SK-N-SH (cell line): ENCODE measurements around the gene AREL1. TPM values are rescaled to one million over a fixed set of nuclear protein-coding genes. Genes with fewer than 3 reads are reported as not detected.
A peak's percentile ranks its signal among the peaks of the same experiment; 100 is the strongest.

Source experiments
- CTCF ChIA-PET: fragments of 300-600, 350-600 bp; formaldehyde crosslinking; extraction: SDS; loops from one replicate; lab custom pipeline; 2021; lab: Yijun Ruan, JAX
- POLR2A ChIA-PET: fragments of 350-600 bp; sonication (Branson Sonifier 250); formaldehyde crosslinking; extraction: SDS; loops from one replicate; lab custom pipeline; 2020; ENCODE audit warnings: antibody characterized with exemption, inconsistent platforms; lab: Yijun Ruan, JAX
- DNase-seq: peaks from one replicate; pipeline ENCODE4 v3.0.0; 2012
- H2AFZ ChIP-seq: fragments of 200-600 bp; sonication (generic); 2 replicates; pipeline ENCODE4 v1.8.1; 2016; ENCODE audit warnings: antibody characterized with exemption, mild to moderate bottlenecking, low read depth
- H3F3A ChIP-seq: fragments of 200-600 bp; sonication (generic); replicated peaks from 2 replicates; pipeline ENCODE3; 2016; ENCODE audit warnings: antibody characterized with exemption, mild to moderate bottlenecking; ENCODE audit not compliant: insufficient read depth
- H3K27ac ChIP-seq, 2 experiments: fragments of 200-500 bp in 1 of 2; fragments of 200-600 bp in 1 of 2; sonication (Bioruptor generic) in 1 of 2; sonication (generic), shearing (Covaris generic) in 1 of 2; 2 replicates each; pipeline versions ENCODE4 v1.5.1 to v1.6.1; 2014 to 2016; ENCODE audit warnings: low read depth in 2 of 2, inconsistent platforms in 1 of 2, low read length in 1 of 2, mild to moderate bottlenecking in 1 of 2, mixed read lengths in 1 of 2
- H3K27me3 ChIP-seq: fragments of 200-600 bp; sonication (generic), shearing (Covaris generic); 2 replicates; pipeline ENCODE4 v1.6.1; 2016; ENCODE audit warnings: mixed run types; ENCODE audit not compliant: insufficient read depth
- H3K36me3 ChIP-seq, 2 experiments: fragments of 200-500 bp in 1 of 2; fragments of 200-600 bp in 1 of 2; sonication (Bioruptor generic) in 1 of 2; sonication (generic) in 1 of 2; replicated peaks in 1 of 2; 2 replicates each; pipeline versions ENCODE3 to v1.5.1; 2014 to 2016; ENCODE audit warnings: low read length in 1 of 2, mild to moderate bottlenecking in 1 of 2; ENCODE audit not compliant: insufficient read depth in 2 of 2, control insufficient read depth in 1 of 2
- H3K4me1 ChIP-seq, 2 experiments: fragments of 200-500 bp in 1 of 2; fragments of 200-600 bp in 1 of 2; sonication (Bioruptor generic) in 1 of 2; sonication (generic), shearing (Covaris generic) in 1 of 2; 2 replicates each; pipeline versions ENCODE4 v1.5.1 to v1.6.1; 2014 to 2016; ENCODE audit warnings: low read depth in 1 of 2, low read length in 1 of 2, mixed run types in 1 of 2; ENCODE audit not compliant: insufficient read depth in 2 of 2, control insufficient read depth in 1 of 2
- H3K4me2 ChIP-seq: fragments of 200-600 bp; sonication (generic), shearing (Covaris generic); 2 replicates; pipeline ENCODE4 v1.6.1; 2017; ENCODE audit warnings: mixed run types
- H3K4me3 ChIP-seq, 2 experiments: fragments of 200-500 bp in 1 of 2; fragments of 200-600 bp in 1 of 2; sonication (Bioruptor generic) in 1 of 2; sonication (generic), shearing (Covaris generic) in 1 of 2; 2 replicates each; pipeline versions ENCODE4 v1.5.1 to v1.8.1; 2014 to 2016; ENCODE audit warnings: low read depth in 2 of 2, inconsistent platforms in 1 of 2, low read length in 1 of 2, mild to moderate bottlenecking in 1 of 2, mixed read lengths in 1 of 2, moderate library complexity in 1 of 2
- H3K79me2 ChIP-seq: fragments of 200-600 bp; sonication (generic); 2 replicates; pipeline ENCODE4 v1.8.1; 2017; ENCODE audit warnings: mild to moderate bottlenecking; ENCODE audit not compliant: insufficient read depth
- H3K9ac ChIP-seq: fragments of 200-600 bp; sonication (generic); 2 replicates; pipeline ENCODE4 v1.6.1; 2017; ENCODE audit warnings: mixed run types
- H3K9me2 ChIP-seq: fragments of 200-600 bp; sonication (generic); 2 replicates; pipeline ENCODE4 v1.6.1; 2017; ENCODE audit warnings: mixed run types
- H3K9me3 ChIP-seq: fragments of 200-600 bp; sonication (generic); 2 replicates; pipeline ENCODE4 v1.6.1; 2017; ENCODE audit warnings: mixed run types, mild to moderate bottlenecking, moderate library complexity
- H4K20me1 ChIP-seq: fragments of 200-600 bp; sonication (generic); 2 replicates; pipeline ENCODE4 v1.6.1; 2017; ENCODE audit warnings: mild to moderate bottlenecking, mixed run types; ENCODE audit not compliant: insufficient read depth
- CHD2 ChIP-seq: fragments of 150-350 bp; IDR thresholded peaks from 2 replicates; pipeline ENCODE4 v1.6.1; 2018; ENCODE audit warnings: low read length; ENCODE audit not compliant: partially characterized antibody
- EP300 ChIP-seq, 2 experiments: IDR thresholded peaks; 2 replicates each; pipeline versions ENCODE4 v1.4.0 to v1.6.1; 2012; ENCODE audit warnings: borderline replicate concordance in 1 of 2, low read depth in 1 of 2, low read length in 1 of 2
- FOXJ3 ChIP-seq: sonication (generic); formaldehyde crosslinking; IDR thresholded peaks from 2 replicates; pipeline ENCODE4 v1.5.1; 2020; ENCODE audit warnings: mild to moderate bottlenecking, missing genetic modification reagents
- FOXM1 ChIP-seq: IDR thresholded peaks from 2 replicates; pipeline ENCODE4 v1.4.0; 2012; ENCODE audit warnings: low read depth, mild to moderate bottlenecking
- JUND ChIP-seq: IDR thresholded peaks from 2 replicates; pipeline ENCODE4 v1.4.0; 2012
- MEF2A ChIP-seq: IDR thresholded peaks from 2 replicates; pipeline ENCODE4 v1.4.0; 2012; ENCODE audit warnings: low read depth, borderline replicate concordance
- RCOR1 ChIP-seq: fragments of 150-350 bp; IDR thresholded peaks from 2 replicates; pipeline ENCODE4 v1.6.1; 2017; ENCODE audit warnings: antibody characterized with exemption, low read length
- RXRA ChIP-seq: IDR thresholded peaks from 2 replicates; pipeline ENCODE4 v1.4.0; 2012; ENCODE audit warnings: low read depth, mild to moderate bottlenecking, borderline replicate concordance
- SMC3 ChIP-seq: IDR thresholded peaks from 2 replicates; pipeline ENCODE4 v1.6.1; 2012; ENCODE audit warnings: low read depth, low read length, improper control_type of control experiment
- TAF1 ChIP-seq: IDR thresholded peaks from 2 replicates; pipeline ENCODE4 v1.6.1; 2012; ENCODE audit warnings: low read depth, mild to moderate bottlenecking, low read length, moderate library complexity, borderline replicate concordance
- TCF12 ChIP-seq: IDR thresholded peaks from 2 replicates; pipeline ENCODE4 v1.4.0; 2012
- YY1 ChIP-seq: IDR thresholded peaks from 2 replicates; pipeline ENCODE4 v1.4.0; 2012; ENCODE audit warnings: low read depth, mild to moderate bottlenecking
- WGBS: methylation state at CpG from one replicate; pipeline ENCODE4 v1.1.6; 2017; ENCODE audit warnings: low lambda C conversion rate; 5-methylcytosine and 5-hydroxymethylcytosine counted together
- polyA plus RNA-seq, 3 experiments: library from polyadenylated mRNA; depleted of rRNA; stranded (reverse); fragments of >200 nt; gene quantifications; 2 replicates each; pipeline ENCODE4 v1.2.3, GENCODE V29; 2012
- TF ChIP-seq, protein P1 (sequence below): IDR thresholded peaks from 2 replicates; pipeline ENCODE4; 2012

The AREL1 gene
- polyA plus RNA-seq, 1 of the 3 experiments (the other 2 are of a cell fraction): 35.1 TPM

- Histone ChIP-seq H3K36me3 (peaks cover 73 to 77% of the 10 kb centered on the region in 2 experiments), H3K4me1 (peaks cover 0 to 25% of the 10 kb centered on the region in 2 experiments; a peak in 2 of 4 replicates), H3K9ac (no peak overlapping the region), H4K20me1 (no peaks in the 10 kb centered on the region), H3K4me2 (no peak overlapping the region), H3K9me2 (no peaks in the 10 kb centered on the region), H3K27me3 (no peaks in the 10 kb centered on the region), H3F3A (peaks cover 43% of the 10 kb centered on the region), H2AFZ (no peak overlapping the region), H3K9me3 (no peaks in the 10 kb centered on the region), H3K4me3 (no peak overlapping the region), H3K27ac (peak overlapping the region in 1 of 2 experiments; percentile 85; a peak in 1 of 4 replicates), H3K79me2 (no peaks in the 10 kb centered on the region)
- POLR2A ChIA-PET: no interaction called here
- WGBS: 85% methylated on average over 1 of the region's 1 CpG
- TF ChIP-seq TAF1 (no peak), RCOR1 (no peak), YY1 (no peak), FOXM1 (no peak), SMC3 (no peak)
- TF ChIP-seq, protein P1, sequence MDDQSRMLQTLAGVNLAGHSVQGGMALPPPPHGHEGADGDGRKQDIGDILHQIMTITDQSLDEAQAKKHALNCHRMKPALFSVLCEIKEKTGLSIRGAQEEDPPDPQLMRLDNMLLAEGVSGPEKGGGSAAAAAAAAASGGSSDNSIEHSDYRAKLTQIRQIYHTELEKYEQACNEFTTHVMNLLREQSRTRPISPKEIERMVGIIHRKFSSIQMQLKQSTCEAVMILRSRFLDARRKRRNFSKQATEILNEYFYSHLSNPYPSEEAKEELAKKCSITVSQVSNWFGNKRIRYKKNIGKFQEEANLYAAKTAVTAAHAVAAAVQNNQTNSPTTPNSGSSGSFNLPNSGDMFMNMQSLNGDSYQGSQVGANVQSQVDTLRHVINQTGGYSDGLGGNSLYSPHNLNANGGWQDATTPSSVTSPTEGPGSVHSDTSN: no peak
- DNase-seq: no peak
- CTCF ChIA-PET: interaction anchor here (0.6 kb wide), 1 partner anchor 9 kb away, joined by 3 read pairs; no protein-coding TSS in a partner anchor
Observed at GRCh38 chr14:74669256-74669655, 43.6 kb downstream of the AREL1 start.

- DNase-seq: no peak
- Histone ChIP-seq H3F3A (peaks cover 31% of the 10 kb centered on the region), H3K9me2 (no peaks in the 10 kb centered on the region), H4K20me1 (no peaks in the 10 kb centered on the region), H3K36me3 (peaks cover 66 to 81% of the 10 kb centered on the region in 2 experiments), H3K4me1 (peaks cover 0 to 25% of the 10 kb centered on the region in 2 experiments; a peak in 2 of 4 replicates), H3K4me3 (no peak overlapping the region), H3K27ac (peak overlapping the region in 1 of 2 experiments; percentile 85; a peak in 2 of 4 replicates), H3K79me2 (no peaks in the 10 kb centered on the region), H3K27me3 (no peaks in the 10 kb centered on the region), H3K4me2 (no peak overlapping the region), H3K9me3 (no peaks in the 10 kb centered on the region), H2AFZ (no peak overlapping the region), H3K9ac (peak overlapping the region; percentile 31; the same call in 1 of the 2 replicates)
- POLR2A ChIA-PET: no interaction called here
- CTCF ChIA-PET: interaction anchor here (1.8 to 2.0 kb wide), 2 partner anchors 56 to 59 kb away, joined by 6 to 8 read pairs; partner anchors contain the start of gene LTBP2
- 85% methylated on average over 1 of the region's 1 CpG for WGBS
- TF ChIP-seq JUND (no peak), MEF2A (no peak), RXRA (peak; percentile 12; the same call in 1 of the 2 replicates), CHD2 (no peak), FOXJ3 (CRISPR knock-in tag) (no peak), TCF12 (peak; percentile 29; the same call in 1 of the 2 replicates), EP300 (IDR thresholded peaks at IDR 0.05; ENCODE audit: borderline replicate concordance in 1 of 2, low read depth in 1 of 2, low read length in 1 of 2) (no peak)
Observed at GRCh38 chr14:74667758-74668157, 45.1 kb downstream of the AREL1 start.
